ENCODE data around the gene FBN1. TPM values are rescaled to one million over a fixed set of nuclear protein-coding genes. Genes with fewer than 3 reads are reported as not detected.

Gene FBN1
- polyA plus RNA-seq, 2 of the 4 experiments (the other 2 are of a cell fraction): 6.3 to 9.4 TPM

GRCh38 chr15:48478581-48478980 is 166.9 kb downstream of the FBN1 start (continued):
- TF ChIP-seq, protein P1, sequence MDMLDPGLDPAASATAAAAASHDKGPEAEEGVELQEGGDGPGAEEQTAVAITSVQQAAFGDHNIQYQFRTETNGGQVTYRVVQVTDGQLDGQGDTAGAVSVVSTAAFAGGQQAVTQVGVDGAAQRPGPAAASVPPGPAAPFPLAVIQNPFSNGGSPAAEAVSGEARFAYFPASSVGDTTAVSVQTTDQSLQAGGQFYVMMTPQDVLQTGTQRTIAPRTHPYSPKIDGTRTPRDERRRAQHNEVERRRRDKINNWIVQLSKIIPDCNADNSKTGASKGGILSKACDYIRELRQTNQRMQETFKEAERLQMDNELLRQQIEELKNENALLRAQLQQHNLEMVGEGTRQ (IDR thresholded peaks at IDR 0.05): no peak
- TF ChIP-seq, protein P2, sequence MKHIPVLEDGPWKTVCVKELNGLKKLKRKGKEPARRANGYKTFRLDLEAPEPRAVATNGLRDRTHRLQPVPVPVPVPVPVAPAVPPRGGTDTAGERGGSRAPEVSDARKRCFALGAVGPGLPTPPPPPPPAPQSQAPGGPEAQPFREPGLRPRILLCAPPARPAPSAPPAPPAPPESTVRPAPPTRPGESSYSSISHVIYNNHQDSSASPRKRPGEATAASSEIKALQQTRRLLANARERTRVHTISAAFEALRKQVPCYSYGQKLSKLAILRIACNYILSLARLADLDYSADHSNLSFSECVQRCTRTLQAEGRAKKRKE (CRISPR knock-in tag; IDR thresholded peaks at IDR 0.05; ENCODE audit: low read depth): no peak

DNA sequence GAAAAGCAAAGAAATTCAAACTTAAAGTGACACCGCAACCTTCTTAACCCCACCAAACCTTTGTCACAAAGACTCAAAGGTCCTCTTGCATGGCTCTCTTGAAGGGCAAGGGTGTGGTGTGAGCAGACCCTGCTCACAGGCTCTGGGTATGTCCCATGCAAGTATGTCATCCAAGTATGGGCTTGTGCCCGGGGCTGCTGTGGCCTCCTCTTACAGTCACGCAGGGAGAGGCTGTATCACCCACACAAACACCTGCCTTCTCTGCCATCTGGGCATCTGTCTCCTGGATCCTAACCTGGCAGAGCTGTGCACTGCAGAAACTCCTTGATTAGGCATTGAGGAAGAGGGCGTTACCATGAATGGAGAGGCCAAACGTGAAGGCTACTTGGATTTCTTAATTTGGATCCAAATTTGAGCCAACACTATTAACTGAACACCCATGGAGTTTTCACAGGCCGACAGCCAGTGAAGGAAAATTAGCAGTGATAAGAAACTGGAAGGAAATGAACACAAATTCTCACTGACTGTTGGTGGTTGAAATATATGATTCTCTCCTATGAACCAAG is 167.6 kb downstream of the FBN1 start:
- 84% methylated on average over 5 of the region's 6 CpGs for WGBS (ENCODE audit: missing lambda C conversion rate)
- ATAC-seq: no peak
- ChIA-PET POLR2A (no interaction called here), CTCF (no interaction called here)
- DNase-seq (ENCODE audit: low read depth in 1 of 2, low spot score in 1 of 2): no peak
- no peak for TF ChIP-seq REST (IDR thresholded peaks at IDR 0.05)
- no peak for TF ChIP-seq RFX5 (IDR thresholded peaks at IDR 0.05)
- no peak for TF ChIP-seq CHD4 (IDR thresholded peaks at IDR 0.05; ENCODE audit: borderline replicate concordance)
- Histone ChIP-seq H3K27ac (no peak overlapping the region), H3K4me2 (no peak overlapping the region), H3K4me3 (no peak overlapping the region), H3K9me3 (no peaks in the 10 kb centered on the region), H3K4me1 (no peaks in the 10 kb centered on the region)
- FAIRE-seq: no peak

DNA sequence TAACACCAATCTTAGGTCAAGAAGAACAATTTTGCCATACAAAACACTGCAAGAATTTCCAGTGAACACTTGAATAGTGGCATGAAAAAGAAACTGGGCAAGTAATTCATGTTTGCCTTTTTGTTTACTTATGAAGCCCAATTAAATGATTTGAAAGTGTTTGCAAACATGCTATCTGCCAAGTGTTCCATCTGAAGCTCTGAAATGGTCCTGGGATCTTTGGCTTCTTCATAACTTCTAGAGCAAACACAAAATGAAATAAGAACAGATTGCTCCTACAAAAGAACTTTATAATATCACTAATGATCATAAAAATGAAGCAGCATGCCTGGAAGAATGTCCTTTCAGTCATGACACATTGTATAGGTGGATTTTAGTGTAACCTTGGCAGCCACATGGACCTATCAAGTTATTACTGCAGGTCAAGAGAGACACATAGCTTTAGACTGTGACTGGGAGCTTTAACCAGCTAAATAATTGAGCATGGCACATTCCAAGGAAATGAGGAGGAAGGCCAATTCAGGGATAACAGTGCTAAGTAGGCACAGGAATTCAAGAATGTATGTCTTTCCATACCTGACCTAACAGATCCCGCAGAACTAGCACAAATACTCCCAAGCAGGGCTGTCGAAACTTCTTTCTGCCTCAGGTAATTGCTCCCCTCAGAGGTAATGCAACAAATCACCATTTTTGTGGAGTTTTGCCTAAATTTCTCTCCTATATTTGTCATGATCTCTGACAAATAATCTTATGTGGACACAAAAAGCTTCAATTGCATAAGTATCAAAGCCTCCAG is 169.7 kb downstream of the FBN1 start:
- DNase-seq (ENCODE audit: low read depth in 1 of 2, low spot score in 1 of 2) (no peak), ATAC-seq (no peak), FAIRE-seq (no peak)
- no peak overlapping the region for H3K4me2 ChIP-seq
- H3K9me3 ChIP-seq: no peaks in the 10 kb centered on the region
- H3K4me3 ChIP-seq: no peak overlapping the region
- CTCF ChIA-PET: no interaction called here
- WGBS (ENCODE audit: missing lambda C conversion rate): 83% methylated on average over 2 of the region's 2 CpGs
- TF ChIP-seq NR3C1 (IDR thresholded peaks at IDR 0.05): no peak
- TF ChIP-seq MAZ (IDR thresholded peaks at IDR 0.05; ENCODE audit: borderline replicate concordance, low read depth, low read length): no peak
- no peak for TF ChIP-seq CEBPB (IDR thresholded peaks at IDR 0.05)
- TF ChIP-seq RARB (CRISPR knock-in tag; IDR thresholded peaks at IDR 0.05): no peak
- no peak for TF ChIP-seq MAFK (IDR thresholded peaks at IDR 0.05; ENCODE audit: partially characterized antibody)
- TF ChIP-seq POLR2AphosphoS2 (conservative IDR thresholded peaks at IDR 0.05; ENCODE audit: low read length): no peak
- TF ChIP-seq CBX8 (IDR thresholded peaks at IDR 0.05): no peak
- no peak for TF ChIP-seq KDM5A (IDR thresholded peaks at IDR 0.05)
- POLR2A ChIA-PET: no interaction called here
- no peak overlapping the region for H3K27ac ChIP-seq
- no peaks in the 10 kb centered on the region for H3K4me1 ChIP-seq

DNA sequence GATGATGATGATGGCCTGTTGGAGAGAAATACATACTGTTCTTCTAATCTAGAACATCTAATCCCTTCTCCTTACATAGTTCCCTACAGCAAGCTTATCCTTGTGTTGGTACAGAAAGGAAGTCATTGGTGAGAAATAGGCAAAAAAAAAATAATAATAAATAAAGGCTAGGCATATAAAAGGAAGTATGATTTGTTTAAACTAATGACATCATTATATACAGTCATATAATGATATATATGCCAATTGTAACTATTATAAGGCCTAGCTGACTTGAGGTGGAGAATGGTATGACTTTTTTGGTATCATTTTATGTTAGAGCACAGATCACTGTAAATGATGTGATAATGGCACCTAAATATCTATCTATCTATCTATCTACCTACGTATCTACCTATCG is 171.8 kb downstream of the FBN1 start:
- H3K9me3 ChIP-seq: no peaks in the 10 kb centered on the region
- WGBS (ENCODE audit: missing lambda C conversion rate): 44% methylated on average over 2 of the region's 2 CpGs
- no peak overlapping the region for H3K4me2 ChIP-seq
- no peak overlapping the region for H3K27ac ChIP-seq
- H3K4me3 ChIP-seq: no peak overlapping the region
- no peak for DNase-seq (ENCODE audit: low read depth in 1 of 2, low spot score in 1 of 2)
- CTCF ChIA-PET: no interaction called here
- POLR2A ChIA-PET: no interaction called here
- H3K4me1 ChIP-seq: no peaks in the 10 kb centered on the region
- FAIRE-seq: no peak
- ATAC-seq: no peak
- TF ChIP-seq SMC3 (IDR thresholded peaks at IDR 0.05): no peak
- TF ChIP-seq MAX (IDR thresholded peaks at IDR 0.05): no peak
- TF ChIP-seq POLR2A (IDR thresholded peaks at IDR 0.05; ENCODE audit: low read length): no peak
- TF ChIP-seq RFX5 (IDR thresholded peaks at IDR 0.05): no peak
- no peak for TF ChIP-seq CHD2 (IDR thresholded peaks at IDR 0.05; ENCODE audit: low read length, partially characterized antibody)
- TF ChIP-seq ZFP36 (IDR thresholded peaks at IDR 0.05; ENCODE audit: borderline replicate concordance, partially characterized antibody): no peak
- TF ChIP-seq NFE2L2 (conservative IDR thresholded peaks at IDR 0.05; ENCODE audit: low read length): no peak
- no peak for TF ChIP-seq MAFK (IDR thresholded peaks at IDR 0.05; ENCODE audit: partially characterized antibody)
- TF ChIP-seq TP53 (CRISPR knock-in tag; IDR thresholded peaks at IDR 0.05): no peak
- no peak for TF ChIP-seq PHF8 (IDR thresholded peaks at IDR 0.05; ENCODE audit: borderline replicate concordance, low read depth)
- no peak for TF ChIP-seq FOSL2 (IDR thresholded peaks at IDR 0.05)
- TF ChIP-seq FOSL2 (CRISPR knock-in tag; IDR thresholded peaks at IDR 0.05): no peak
- TF ChIP-seq CEBPB (IDR thresholded peaks at IDR 0.05): no peak
- TF ChIP-seq REST (IDR thresholded peaks at IDR 0.05): no peak
